GM18909 (cell line): ENCODE data around the gene CNDP1.
"Not testable (repeated sequence)": the region's sequence is repeated elsewhere in the genome, so short reads cannot be mapped to it uniquely, and the experiment has no call there.

Source experiments
- ATAC-seq: cut with Tn5 transposase; IDR thresholded peaks from one replicate; pipeline ENCODE4 v1.9.1; 2021; ENCODE audit warnings: mild to moderate bottlenecking; ENCODE audit not compliant: unreplicated experiment, poor library complexity

Gene CNDP1

GRCh38 chr18:74534150-74534969 is at the start of gene CNDP1:
CNDP1 (plus strand) TSS chr18:74534500; CDS start chr18:74534668, 168 bp downstream.
- ATAC-seq: no peak

GRCh38 chr18:74486119-74486849 is 48.0 kb upstream of the CNDP1 start:
- ATAC-seq: no peak

GRCh38 chr18:74488354-74488753 is 45.9 kb upstream of the CNDP1 start:
- ATAC-seq: no peak

- no peak for ATAC-seq
These were observed 45.4 kb upstream of the CNDP1 start for GRCh38 chr18:74488864-74489263.

GRCh38 chr18:74489676-74490075 is 44.6 kb upstream of the CNDP1 start:
- ATAC-seq: no peak

GRCh38 chr18:74492259-74492658 is 42.0 kb upstream of the CNDP1 start:
- no peak for ATAC-seq

- peak; percentile 23 for ATAC-seq
These were observed 40.6 kb upstream of the CNDP1 start for GRCh38 chr18:74493689-74494088.

- no peak for ATAC-seq
These were observed 39.8 kb upstream of the CNDP1 start for GRCh38 chr18:74494514-74494913.

- ATAC-seq: peak; percentile 79
These were observed 38.5 kb upstream of the CNDP1 start, which contains the start of gene CNDP2 for GRCh38 chr18:74495581-74496507. CNDP2 (plus strand) TSS chr18:74496363; CDS start chr18:74499974, 3,611 bp downstream.

GRCh38 chr18:74496508-74497323 is 37.6 kb upstream of the CNDP1 start:
- peak; percentile 35 for ATAC-seq

GRCh38 chr18:74497324-74497676 is 37.0 kb upstream of the CNDP1 start:
- ATAC-seq: no peak

GRCh38 chr18:74497778-74498177 is 36.5 kb upstream of the CNDP1 start:
- ATAC-seq: no peak

- ATAC-seq: peak; percentile 26
These were observed 35.3 kb upstream of the CNDP1 start for GRCh38 chr18:74498712-74499627.

- ATAC-seq: peak; percentile 57
These were observed 34.7 kb upstream of the CNDP1 start for GRCh38 chr18:74499633-74500032.

GRCh38 chr18:74500372-74500771 is 33.9 kb upstream of the CNDP1 start:
- ATAC-seq: no peak

GRCh38 chr18:74500774-74501173 is 33.5 kb upstream of the CNDP1 start:
- ATAC-seq: not testable (repeated sequence)

- no peak for ATAC-seq
These were observed 32.9 kb upstream of the CNDP1 start for GRCh38 chr18:74501386-74501785.

GRCh38 chr18:74503137-74503536 is 31.2 kb upstream of the CNDP1 start:
- no peak for ATAC-seq

- ATAC-seq: no peak
These were observed 28.5 kb upstream of the CNDP1 start for GRCh38 chr18:74505776-74506175.
